Nephron progenitor cell (in vitro differentiated cells): ENCODE data around the gene FYN.

ENCODE experiments used
- DNase-seq: peaks from one replicate; pipeline ENCODE4 v3.0.0; 2021
- H3K27ac Mint-ChIP-seq: 2 replicates; pipeline ENCODE4 v1.8.0; 2021; ENCODE audit warnings: mild to moderate bottlenecking, moderate library complexity, mixed read lengths
- H3K27me3 Mint-ChIP-seq: 2 replicates; pipeline ENCODE4 v1.8.0; 2021; ENCODE audit warnings: mild to moderate bottlenecking, low read depth, mixed read lengths; ENCODE audit not compliant: poor library complexity
- H3K36me3 Mint-ChIP-seq: 2 replicates; pipeline ENCODE4 v1.8.0; 2021; ENCODE audit warnings: low read depth, mixed read lengths
- H3K4me1 Mint-ChIP-seq: 2 replicates; pipeline ENCODE4 v1.8.0; 2021; ENCODE audit warnings: mixed read lengths
- H3K4me3 Mint-ChIP-seq: 2 replicates; pipeline ENCODE4 v1.8.0; 2021; ENCODE audit warnings: mild to moderate bottlenecking, moderate library complexity, mixed read lengths
- H3K9me3 Mint-ChIP-seq: 2 replicates; pipeline ENCODE4 v1.8.0; 2021; ENCODE audit warnings: mild to moderate bottlenecking, moderate library complexity, mixed read lengths
- TF ChIP-seq, protein P1 (sequence below): fragments of 200-600 bp; sonication (generic); IDR thresholded peaks from 2 replicates; pipeline ENCODE4 v1.5.0; 2021; ENCODE audit warnings: antibody characterized with exemption

The FYN gene

DNA sequence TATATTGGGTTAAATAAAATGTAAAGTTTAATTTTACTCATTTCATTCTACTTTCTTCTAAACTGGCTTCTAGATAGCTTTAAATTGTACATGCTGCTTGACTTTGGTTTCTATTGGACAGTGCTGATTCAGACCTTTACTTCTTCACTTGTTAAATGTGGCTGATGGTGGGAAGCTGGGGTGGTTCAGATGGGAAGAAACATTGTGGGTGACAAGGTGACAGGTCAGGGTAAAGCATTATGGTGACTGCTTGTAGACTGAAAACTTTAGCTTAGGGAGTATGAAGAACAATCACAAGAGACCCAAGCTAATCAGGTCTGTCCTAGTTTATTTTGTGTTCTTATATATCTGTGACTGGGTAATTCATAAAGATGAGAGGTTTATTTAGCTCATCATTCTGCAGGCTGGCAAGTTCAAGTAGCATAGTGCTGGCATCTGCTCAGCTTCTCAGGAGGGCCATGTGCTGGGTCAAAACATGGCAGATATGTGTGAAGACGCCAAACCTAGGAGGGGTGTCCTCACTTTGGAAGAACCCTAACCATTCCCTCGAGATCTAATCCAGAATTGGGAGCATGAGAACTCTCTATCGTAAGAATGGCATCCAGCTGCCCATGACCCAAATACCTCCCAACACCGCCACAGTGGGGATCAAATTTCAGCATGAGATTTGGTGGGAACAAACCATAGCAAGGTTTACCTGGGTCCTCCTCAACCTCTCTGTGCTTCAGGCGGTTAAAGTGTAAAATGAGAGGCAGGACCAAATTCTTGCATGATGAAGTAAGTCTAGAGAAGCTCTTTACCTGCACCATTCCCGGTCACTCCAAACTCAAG, 102.8 kb downstream of the FYN start:
- Mint-ChIP-seq H3K4me1 (peaks cover 51% of the 10 kb centered on the region), H3K36me3 (peaks cover 23% of the 10 kb centered on the region), H3K27ac (peak overlapping the region; percentile 87), H3K27me3 (peaks cover 4% of the 10 kb centered on the region), H3K4me3 (no peak overlapping the region), H3K9me3 (no peaks in the 10 kb centered on the region)
- no peak for DNase-seq
- TF ChIP-seq, protein P1, sequence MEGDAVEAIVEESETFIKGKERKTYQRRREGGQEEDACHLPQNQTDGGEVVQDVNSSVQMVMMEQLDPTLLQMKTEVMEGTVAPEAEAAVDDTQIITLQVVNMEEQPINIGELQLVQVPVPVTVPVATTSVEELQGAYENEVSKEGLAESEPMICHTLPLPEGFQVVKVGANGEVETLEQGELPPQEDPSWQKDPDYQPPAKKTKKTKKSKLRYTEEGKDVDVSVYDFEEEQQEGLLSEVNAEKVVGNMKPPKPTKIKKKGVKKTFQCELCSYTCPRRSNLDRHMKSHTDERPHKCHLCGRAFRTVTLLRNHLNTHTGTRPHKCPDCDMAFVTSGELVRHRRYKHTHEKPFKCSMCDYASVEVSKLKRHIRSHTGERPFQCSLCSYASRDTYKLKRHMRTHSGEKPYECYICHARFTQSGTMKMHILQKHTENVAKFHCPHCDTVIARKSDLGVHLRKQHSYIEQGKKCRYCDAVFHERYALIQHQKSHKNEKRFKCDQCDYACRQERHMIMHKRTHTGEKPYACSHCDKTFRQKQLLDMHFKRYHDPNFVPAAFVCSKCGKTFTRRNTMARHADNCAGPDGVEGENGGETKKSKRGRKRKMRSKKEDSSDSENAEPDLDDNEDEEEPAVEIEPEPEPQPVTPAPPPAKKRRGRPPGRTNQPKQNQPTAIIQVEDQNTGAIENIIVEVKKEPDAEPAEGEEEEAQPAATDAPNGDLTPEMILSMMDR = no peak

DNA sequence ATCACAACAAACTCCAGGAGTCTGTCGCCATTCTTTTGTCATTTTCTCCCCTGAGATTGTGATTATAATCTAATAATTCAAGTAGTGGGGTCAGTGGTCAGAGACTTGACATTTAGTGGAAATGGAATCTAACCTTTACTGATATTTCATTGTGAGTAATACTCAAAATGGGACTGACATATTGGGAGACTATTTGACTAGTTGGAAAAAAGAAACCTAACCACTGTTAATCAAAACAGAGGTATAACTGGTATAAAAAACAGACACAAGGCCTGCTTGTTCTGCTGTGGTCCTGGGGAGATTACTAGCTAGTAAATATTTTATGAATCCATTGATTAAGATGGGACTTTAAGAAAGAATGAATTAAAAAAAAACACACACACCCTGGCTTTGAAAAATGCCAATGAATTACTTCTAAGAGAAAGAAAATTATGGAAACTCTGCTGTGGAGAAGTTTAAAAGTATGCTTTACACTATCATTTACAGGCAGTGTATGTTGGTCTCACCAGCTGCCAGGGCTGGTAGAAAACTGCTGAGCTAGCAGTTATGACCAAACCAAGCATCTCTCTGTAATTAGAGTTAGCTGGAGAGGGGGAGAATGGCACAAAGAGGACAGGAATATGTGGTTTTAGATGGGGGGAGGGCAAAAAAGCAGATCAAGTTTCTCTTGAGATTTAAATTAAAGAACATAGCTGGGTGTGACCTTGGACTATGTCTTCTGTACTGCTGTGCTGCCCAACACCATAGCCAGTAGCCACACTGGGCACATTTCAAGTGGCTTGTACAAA, 103.7 kb downstream of the FYN start:
- TF ChIP-seq, protein P1 = no peak
- no peak overlapping the region for H3K4me3 Mint-ChIP-seq
- H3K9me3 Mint-ChIP-seq = no peaks in the 10 kb centered on the region
- H3K36me3 Mint-ChIP-seq = peaks cover 25% of the 10 kb centered on the region
- H3K27ac Mint-ChIP-seq = peak overlapping the region; percentile 50
- H3K4me1 Mint-ChIP-seq = peaks cover 57% of the 10 kb centered on the region
- DNase-seq = no peak
- peaks cover 4% of the 10 kb centered on the region for H3K27me3 Mint-ChIP-seq

DNA sequence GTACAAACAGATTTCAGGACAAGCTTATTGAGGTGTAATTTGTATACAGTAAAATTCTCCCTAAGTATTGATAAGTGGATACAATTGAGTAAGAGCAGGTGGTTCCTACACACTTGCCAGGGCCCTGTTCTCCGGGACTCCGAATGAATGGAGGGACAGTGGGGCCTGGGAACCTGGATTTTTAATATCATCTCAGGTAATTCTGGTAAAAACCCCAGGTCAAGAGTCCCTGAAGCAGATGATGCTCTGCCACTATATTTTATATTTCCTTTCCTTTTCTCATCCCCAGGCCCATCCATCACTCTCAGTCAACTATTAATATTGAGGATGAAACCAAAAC, 104.9 kb downstream of the FYN start:
- no peak for DNase-seq
- H3K27ac Mint-ChIP-seq = no peak overlapping the region
- peaks cover 68% of the 10 kb centered on the region for H3K4me1 Mint-ChIP-seq
- TF ChIP-seq, protein P1 = no peak
- no peak overlapping the region for H3K4me3 Mint-ChIP-seq
- peaks cover 25% of the 10 kb centered on the region for H3K36me3 Mint-ChIP-seq
- H3K27me3 Mint-ChIP-seq = peaks cover 4% of the 10 kb centered on the region
- no peaks in the 10 kb centered on the region for H3K9me3 Mint-ChIP-seq

DNA sequence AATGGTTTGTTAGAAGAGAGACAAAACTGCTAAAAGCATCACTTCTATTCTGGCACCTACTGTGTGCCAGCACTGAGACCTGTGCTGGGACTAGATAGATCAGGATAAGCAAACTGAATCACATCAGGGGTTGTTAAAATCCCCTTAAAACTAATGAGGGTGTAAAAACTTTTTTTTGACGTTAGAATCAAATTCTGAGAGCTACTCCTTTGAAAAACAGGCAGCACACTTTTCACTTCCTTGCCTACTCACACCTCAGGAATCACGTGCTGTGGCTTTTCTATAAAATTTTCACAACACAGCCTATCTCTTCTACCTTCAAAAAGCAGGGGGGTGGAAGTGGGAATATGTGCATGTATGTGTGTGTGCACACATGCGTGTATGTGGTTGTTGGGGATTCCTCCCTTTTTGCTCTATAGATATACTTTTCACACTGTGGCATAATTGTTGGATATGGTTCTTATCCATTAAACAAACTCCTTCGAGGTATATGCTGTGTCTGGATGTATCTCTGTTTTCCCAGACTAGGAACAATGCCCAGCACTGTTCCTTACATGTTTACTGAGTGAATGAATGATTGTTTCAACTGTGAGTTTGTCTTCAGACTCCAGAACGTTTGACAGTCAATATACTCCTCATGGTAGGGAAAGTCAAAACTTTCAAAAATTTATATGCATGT, 105.4 kb downstream of the FYN start:
- H3K4me3 Mint-ChIP-seq = no peak overlapping the region
- H3K36me3 Mint-ChIP-seq = peaks cover 25% of the 10 kb centered on the region
- peaks cover 72% of the 10 kb centered on the region for H3K4me1 Mint-ChIP-seq
- H3K27me3 Mint-ChIP-seq = peaks cover 4% of the 10 kb centered on the region
- H3K9me3 Mint-ChIP-seq = no peaks in the 10 kb centered on the region
- no peak for DNase-seq
- TF ChIP-seq, protein P1 = no peak
- no peak overlapping the region for H3K27ac Mint-ChIP-seq

DNA sequence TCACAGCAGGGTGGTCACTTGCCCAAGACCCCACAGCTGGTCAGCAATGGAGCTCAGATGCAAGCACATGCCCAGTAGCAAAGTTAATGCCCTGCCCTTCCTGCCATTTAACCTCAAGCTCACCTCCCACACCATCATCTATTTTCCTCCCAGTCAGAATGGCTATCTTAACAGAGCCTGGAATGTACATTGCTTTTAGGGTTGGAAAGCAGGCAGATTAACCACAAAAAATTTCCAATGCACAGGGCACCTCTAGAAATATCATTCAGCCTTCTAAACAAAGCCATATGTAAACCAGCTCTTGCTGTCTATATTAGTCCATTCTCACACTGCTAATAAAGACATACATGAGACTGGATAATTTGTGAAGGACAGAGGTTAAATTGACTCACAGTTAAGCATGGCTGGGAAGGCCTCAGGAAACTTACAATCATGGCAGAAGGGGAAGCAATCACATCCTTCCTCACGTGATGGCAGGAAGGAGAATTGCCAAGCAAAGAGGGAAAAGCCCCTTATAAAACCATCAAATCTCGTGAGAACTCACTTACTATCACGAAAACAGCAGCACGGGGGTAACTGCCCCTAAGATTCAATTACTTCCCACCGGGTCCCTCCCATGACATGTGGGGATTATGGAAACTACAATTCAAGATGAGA, 106.9 kb downstream of the FYN start:
- no peak for DNase-seq
- H3K4me1 Mint-ChIP-seq = peaks cover 75% of the 10 kb centered on the region
- H3K27me3 Mint-ChIP-seq = peaks cover 4% of the 10 kb centered on the region
- TF ChIP-seq, protein P1 = no peak
- no peak overlapping the region for H3K4me3 Mint-ChIP-seq
- peak overlapping the region; percentile 36 for H3K27ac Mint-ChIP-seq
- peaks cover 19% of the 10 kb centered on the region for H3K36me3 Mint-ChIP-seq
- H3K9me3 Mint-ChIP-seq = no peaks in the 10 kb centered on the region
